Parathyroid adenoma (tissue), 2 donors: ENCODE results near the gene NCOA7.
"Not testable (repeated sequence)": the region's sequence is repeated elsewhere in the genome, so short reads cannot be mapped to it uniquely, and the experiment has no call there.

ENCODE experiments used
- H2AFZ ChIP-seq: fragments of 300-600 bp; sonication (generic); one replicate; pipeline ENCODE4 v1.7.0; 2017; ENCODE audit warnings: antibody characterized with exemption, mild to moderate bottlenecking
- H3K27ac ChIP-seq: fragments of 300-600 bp; sonication (generic); one replicate; pipeline ENCODE4 v1.7.0; 2017
- H3K27me3 ChIP-seq: fragments of 300-600 bp; sonication (generic); one replicate; pipeline ENCODE4 v1.7.0; 2017; ENCODE audit warnings: low read length; ENCODE audit not compliant: control insufficient read depth, insufficient read depth
- H3K36me3 ChIP-seq: fragments of 300-600 bp; sonication (generic); one replicate; pipeline ENCODE4 v1.7.0; 2017; ENCODE audit warnings: low read length; ENCODE audit not compliant: control insufficient read depth, insufficient read depth
- H3K4me1 ChIP-seq: fragments of 300-600 bp; sonication (generic); one replicate; pipeline ENCODE4 v1.7.0; 2017; ENCODE audit warnings: control low read depth
- H3K4me2 ChIP-seq: fragments of 300-600 bp; sonication (generic); one replicate; pipeline ENCODE4 v1.7.0; 2017; ENCODE audit warnings: low read length
- H3K4me3 ChIP-seq: fragments of 300-600 bp; sonication (generic); one replicate; pipeline ENCODE4 v1.7.0; 2017; ENCODE audit warnings: low read depth, low read length
- H3K79me2 ChIP-seq: fragments of 300-600 bp; sonication (generic); one replicate; pipeline ENCODE4 v1.7.0; 2017; ENCODE audit warnings: control low read depth
- H3K9ac ChIP-seq: fragments of 300-600 bp; sonication (generic); one replicate; pipeline ENCODE4 v1.7.0; 2017; ENCODE audit warnings: mild to moderate bottlenecking
- H3K9me3 ChIP-seq: fragments of 300-600 bp; sonication (generic); one replicate; pipeline ENCODE4 v1.7.0; 2017; ENCODE audit warnings: low read length; ENCODE audit not compliant: control insufficient read depth
- CTCF ChIP-seq: fragments of 300-600 bp; sonication (generic); IDR thresholded peaks from one replicate; pipeline ENCODE4 v1.7.0; 2017; ENCODE audit warnings: antibody characterized with exemption, mild to moderate bottlenecking
- donor health status: primary hyperparathyroidism.

The NCOA7 gene

GRCh38 chr6:125927761-125928160 is 137.0 kb downstream of the NCOA7 start:
- Histone ChIP-seq H3K79me2 (no peaks in the 10 kb centered on the region), H3K27ac (no peak overlapping the region), H3K4me3 (no peak overlapping the region), H3K9ac (no peak overlapping the region), H3K4me2 (no peak overlapping the region), H3K9me3 (no peaks in the 10 kb centered on the region), H3K27me3 (no peaks in the 10 kb centered on the region), H3K36me3 (no peaks in the 10 kb centered on the region), H3K4me1 (no peaks in the 10 kb centered on the region), H2AFZ (no peak overlapping the region)
- TF ChIP-seq CTCF, result no peak

GRCh38 chr6:125930765-125931418 is 140.1 kb downstream of the NCOA7 start:
- no peaks in the 10 kb centered on the region for H3K9me3 ChIP-seq
- no peak overlapping the region for H3K9ac ChIP-seq
- no peak overlapping the region for H3K27ac ChIP-seq
- no peaks in the 10 kb centered on the region for H3K27me3 ChIP-seq
- H3K36me3 ChIP-seq, result no peaks in the 10 kb centered on the region
- no peaks in the 10 kb centered on the region for H3K4me1 ChIP-seq
- no peak overlapping the region for H3K4me2 ChIP-seq
- no peak for TF ChIP-seq CTCF
- H3K4me3 ChIP-seq, result no peak overlapping the region
- H2AFZ ChIP-seq, result no peak overlapping the region
- H3K79me2 ChIP-seq, result no peaks in the 10 kb centered on the region

GRCh38 chr6:125931733-125932450 is 141.1 kb downstream of the NCOA7 start:
- H3K9me3 ChIP-seq, result no peaks in the 10 kb centered on the region
- no peaks in the 10 kb centered on the region for H3K4me1 ChIP-seq
- no peaks in the 10 kb centered on the region for H3K79me2 ChIP-seq
- TF ChIP-seq CTCF, result no peak
- H3K36me3 ChIP-seq, result no peaks in the 10 kb centered on the region
- H3K27ac ChIP-seq, result no peak overlapping the region
- H3K4me2 ChIP-seq, result no peak overlapping the region
- no peak overlapping the region for H3K4me3 ChIP-seq
- H3K9ac ChIP-seq, result no peak overlapping the region
- H2AFZ ChIP-seq, result no peak overlapping the region
- H3K27me3 ChIP-seq, result no peaks in the 10 kb centered on the region

GRCh38 chr6:125932451-125932795 is 141.7 kb downstream of the NCOA7 start:
- Histone ChIP-seq H3K4me3 (no peak overlapping the region), H3K27ac (no peak overlapping the region), H3K27me3 (no peaks in the 10 kb centered on the region), H3K36me3 (no peaks in the 10 kb centered on the region), H3K9ac (no peak overlapping the region), H3K4me1 (no peaks in the 10 kb centered on the region), H3K4me2 (no peak overlapping the region), H3K79me2 (no peaks in the 10 kb centered on the region), H3K9me3 (no peaks in the 10 kb centered on the region), H2AFZ (no peak overlapping the region)
- no peak for TF ChIP-seq CTCF

DNA sequence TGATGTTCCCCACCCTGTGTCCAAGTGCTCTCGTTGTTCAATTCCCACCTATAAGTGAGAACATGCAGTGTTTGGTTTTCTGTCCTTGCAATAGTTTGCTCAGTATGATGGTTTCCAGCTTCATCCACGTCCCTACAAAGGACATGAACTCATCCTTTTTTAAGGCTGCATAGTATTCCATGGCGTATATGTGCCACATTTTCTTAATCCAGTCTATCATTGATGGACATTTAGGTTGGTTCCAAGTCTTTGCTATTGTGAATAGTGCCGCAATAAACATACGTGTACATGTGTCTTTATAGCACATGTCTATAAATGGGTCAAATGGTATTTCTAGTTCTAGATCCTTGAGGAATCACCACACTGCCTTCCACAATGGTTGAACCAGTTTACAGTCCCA is 144.8 kb downstream of the NCOA7 start:
- H3K36me3 ChIP-seq, H2AFZ ChIP-seq, H3K9ac ChIP-seq, H3K9me3 ChIP-seq, H3K4me3 ChIP-seq, H3K27ac ChIP-seq, H3K4me2 ChIP-seq, H3K79me2 ChIP-seq, H3K27me3 ChIP-seq, H3K4me1 ChIP-seq: not testable (repeated sequence)
